ENCODE data around the gene SGTA. TPM values are rescaled to one million over a fixed set of nuclear protein-coding genes. Genes with fewer than 3 reads are reported as not detected.

Gene SGTA
- total and polyA plus RNA-seq, 8 donors: 39.2 to 56.9 (median 46.7) TPM

DNA sequence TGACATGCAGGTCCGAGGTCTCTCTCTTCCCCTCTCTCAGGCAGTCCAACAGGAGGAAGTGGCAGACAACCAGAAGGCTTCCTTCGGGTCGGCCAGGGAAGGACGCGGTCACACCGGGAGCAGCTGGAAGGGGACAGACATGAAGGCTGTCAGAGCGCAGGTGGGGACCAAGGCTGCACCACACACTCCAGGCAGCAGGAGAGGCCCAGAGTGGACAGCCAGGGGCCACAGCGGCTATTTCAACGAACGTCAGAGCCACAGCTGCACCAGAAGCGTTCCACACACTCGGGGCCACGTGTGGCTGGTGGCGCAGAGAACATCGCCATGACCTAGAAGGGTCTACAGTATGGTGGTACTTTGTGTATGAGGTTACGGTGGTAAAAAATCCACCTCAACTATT, 27.3 kb downstream of the SGTA start:
- H3K36me3 ChIP-seq: peaks cover 0 to 80% of the 10 kb centered on the region in 2 donors

GRCh38 chr19:2755448-2755705, 27.7 kb downstream of the SGTA start:
- ATAC-seq (no peak), DNase-seq (no peak)
- intact Hi-C loops (cut with DNase I): no loop called here
- no peak overlapping the region for H3K27ac ChIP-seq
- H3K36me3 ChIP-seq: peaks cover 0 to 75% of the 10 kb centered on the region in 2 donors
- no peaks in the 10 kb centered on the region for H3K27me3 ChIP-seq
- no peak overlapping the region for H3K4me3 ChIP-seq
- TF ChIP-seq CTCF (IDR thresholded peaks at IDR 0.05): no peak
- H3K4me1 ChIP-seq: no peaks in the 10 kb centered on the region
- no peaks in the 10 kb centered on the region for H3K9me3 ChIP-seq

More for the DNA sequence above, 27.3 kb downstream of the SGTA start:
- Histone ChIP-seq H3K9me3 (no peaks in the 10 kb centered on the region), H3K4me1 (no peaks in the 10 kb centered on the region), H3K27me3 (no peaks in the 10 kb centered on the region), H3K27ac (no peak overlapping the region), H3K4me3 (no peak overlapping the region)
- TF ChIP-seq CTCF (IDR thresholded peaks at IDR 0.05): no peak
- intact Hi-C loops (cut with DNase I): no loop called here
- DNase-seq: no peak
- no peak for ATAC-seq

GRCh38 chr19:2754659-2755447, 28.2 kb downstream of the SGTA start:
- ATAC-seq (no peak), DNase-seq (no peak)
- no peak for TF ChIP-seq CTCF (IDR thresholded peaks at IDR 0.05)
- H3K4me1 ChIP-seq: no peaks in the 10 kb centered on the region
- H3K27ac ChIP-seq: no peak overlapping the region
- no peak overlapping the region for H3K4me3 ChIP-seq
- H3K27me3 ChIP-seq: no peaks in the 10 kb centered on the region
- peaks cover 0 to 70% of the 10 kb centered on the region in 2 donors for H3K36me3 ChIP-seq
- intact Hi-C loops (cut with DNase I): no loop called here
- no peaks in the 10 kb centered on the region for H3K9me3 ChIP-seq

- ATAC-seq (no peak), DNase-seq (no peak)
- Histone ChIP-seq H3K27me3 (no peaks in the 10 kb centered on the region), H3K4me3 (no peak overlapping the region), H3K4me1 (peaks cover 0 to 7% of the 10 kb centered on the region in 2 donors), H3K36me3 (peaks cover 0 to 36% of the 10 kb centered on the region in 2 donors), H3K27ac (no peak overlapping the region), H3K9me3 (no peaks in the 10 kb centered on the region)
- intact Hi-C loops (cut with DNase I): no loop called here
- TF ChIP-seq CTCF (IDR thresholded peaks at IDR 0.05): no peak
These were observed 31.6 kb downstream of the SGTA start for GRCh38 chr19:2751438-2751830.

GRCh38 chr19:2750808-2751437, 32.1 kb downstream of the SGTA start:
- no peak overlapping the region for H3K4me3 ChIP-seq
- no peak for ATAC-seq
- H3K27me3 ChIP-seq: no peaks in the 10 kb centered on the region
- H3K27ac ChIP-seq: no peak overlapping the region
- TF ChIP-seq CTCF (IDR thresholded peaks at IDR 0.05): no peak
- no peak for DNase-seq
- intact Hi-C loops (cut with DNase I): no loop called here
- no peaks in the 10 kb centered on the region for H3K9me3 ChIP-seq
- H3K4me1 ChIP-seq: peaks cover 0 to 7% of the 10 kb centered on the region in 2 donors
- peaks cover 0 to 31% of the 10 kb centered on the region in 2 donors for H3K36me3 ChIP-seq
